Vagina (tissue), 2 donors: ENCODE data around the gene HSPB6. TPM values are rescaled to one million over a fixed set of nuclear protein-coding genes. Genes with fewer than 3 reads are reported as not detected.
A peak's percentile ranks its signal among the peaks of the same experiment; 100 is the strongest.

Source experiments
- DNase-seq, 2 donors: peaks; one replicate each; pipeline ENCODE4 v3.0.0-alpha.2; 2017; ENCODE audit errors: extremely low spot score in 2 of 2
- H3K27ac ChIP-seq: fragments of 200-600 bp; sonication (generic); one replicate; pipeline ENCODE4 v1.5.1; 2019
- H3K27me3 ChIP-seq: fragments of 200-600 bp; sonication (generic); one replicate; pipeline ENCODE4 v1.5.1; 2019
- H3K36me3 ChIP-seq, 2 donors: fragments of 200-600 bp; sonication (generic); one replicate each; pipeline ENCODE4 v1.5.1; 2017 to 2019
- H3K4me1 ChIP-seq: fragments of 200-600 bp; sonication (generic); one replicate; pipeline ENCODE4 v1.5.1; 2019
- H3K4me3 ChIP-seq, 2 donors: fragments of 200-600 bp; sonication (generic); 1 replicate in 1 of 2; 2 replicates in 1 of 2; pipeline ENCODE4 v1.5.1; 2016 to 2019
- H3K9me3 ChIP-seq: fragments of 200-600 bp; sonication (generic); one replicate; pipeline ENCODE4 v1.5.1; 2019
- POLR2A ChIP-seq, 2 donors: fragments of 450-650 bp; IDR thresholded peaks; one replicate each; pipeline ENCODE4 v1.6.1; 2017; ENCODE audit warnings: antibody characterized with exemption in 2 of 2, mild to moderate bottlenecking in 2 of 2, moderate library complexity in 2 of 2
- POLR2AphosphoS5 ChIP-seq, 2 donors: sonication (generic); formaldehyde crosslinking; IDR thresholded peaks; one replicate each; pipeline ENCODE4 v1.9.0; 2017; ENCODE audit warnings: antibody characterized with exemption in 2 of 2, mild to moderate bottlenecking in 2 of 2, low read depth in 1 of 2; ENCODE audit not compliant: insufficient read depth in 1 of 2
- intact Hi-C: fragments of 100-400 bp; cut with DNase I; formaldehyde crosslinking; loops from one replicate; pipeline ENCODE4 v1.15.1; 2023
- total RNA-seq: library from RNA; depleted of rRNA; stranded (reverse); fragments of >200 nt; gene quantifications from one replicate; pipeline ENCODE4 v1.2.3, GENCODE V29; 2016
- TF ChIP-seq, protein P1 (sequence below), 3 experiments: fragments of 450-650 bp in 2 of 3; fragments of 200-600 bp in 1 of 3; sonication (generic) in 1 of 3; IDR thresholded peaks; one replicate each; pipeline ENCODE4 v1.5.1; 2017 to 2019; ENCODE audit warnings: antibody characterized with exemption in 3 of 3, mild to moderate bottlenecking in 2 of 3, moderate library complexity in 2 of 3

Gene HSPB6
- 238 TPM for total RNA-seq

DNA sequence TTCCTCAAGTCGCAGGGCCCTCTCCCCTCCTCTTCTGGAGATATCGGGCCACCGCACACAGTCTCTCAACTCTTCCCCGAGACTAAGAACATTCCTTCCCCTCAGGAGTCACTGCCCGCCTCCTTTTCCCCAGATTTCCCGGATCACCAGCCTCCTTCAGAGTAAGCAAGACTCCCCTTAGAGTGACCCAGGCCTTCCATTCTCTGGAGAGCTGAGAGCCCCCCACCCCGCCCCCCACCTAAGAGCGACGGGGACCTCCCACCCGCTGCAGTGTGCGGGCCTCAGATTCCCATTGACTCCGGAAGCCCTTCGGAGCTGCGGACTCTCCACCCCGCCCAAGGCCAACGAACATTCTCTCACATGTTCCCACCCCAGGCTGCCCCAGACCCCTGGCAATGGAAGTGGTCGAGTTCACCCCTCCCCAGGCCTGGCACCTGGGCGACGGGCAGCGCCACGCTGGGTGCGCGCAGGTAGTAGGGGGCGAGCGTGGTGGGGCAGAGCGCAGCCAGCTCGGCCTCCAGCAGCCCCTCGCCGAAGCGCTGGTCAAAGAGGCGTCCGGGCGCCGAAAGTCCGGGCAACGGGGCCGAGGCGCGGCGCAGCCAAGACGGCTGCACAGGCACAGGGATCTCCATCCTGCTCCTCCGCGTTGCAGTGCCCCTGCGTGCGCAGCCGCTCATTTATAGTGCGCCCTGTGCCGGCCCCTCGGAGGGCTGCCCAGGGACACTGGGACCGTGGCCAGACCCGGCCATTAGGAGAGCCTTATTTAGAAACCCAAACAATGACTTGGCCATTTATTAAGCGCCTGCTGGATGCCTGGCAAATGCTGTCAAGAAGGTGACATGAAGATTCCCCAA is at the start of gene HSPB6:
TSS of gene HSPB6 (minus strand) at position 653 of the 854 bp plus-strand sequence. CDS start at position 632, 21 bp downstream.
- no peaks in the 10 kb centered on the region for H3K27me3 ChIP-seq
- peak in 1 of 2 donors; percentile 92 for DNase-seq
- peak in 1 of 2 donors; percentile 92 for TF ChIP-seq POLR2AphosphoS5 (IDR thresholded peaks at IDR 0.05; ENCODE audit: insufficient read depth in 1 of 2, low read depth in 1 of 2)
- TF ChIP-seq, protein P1, sequence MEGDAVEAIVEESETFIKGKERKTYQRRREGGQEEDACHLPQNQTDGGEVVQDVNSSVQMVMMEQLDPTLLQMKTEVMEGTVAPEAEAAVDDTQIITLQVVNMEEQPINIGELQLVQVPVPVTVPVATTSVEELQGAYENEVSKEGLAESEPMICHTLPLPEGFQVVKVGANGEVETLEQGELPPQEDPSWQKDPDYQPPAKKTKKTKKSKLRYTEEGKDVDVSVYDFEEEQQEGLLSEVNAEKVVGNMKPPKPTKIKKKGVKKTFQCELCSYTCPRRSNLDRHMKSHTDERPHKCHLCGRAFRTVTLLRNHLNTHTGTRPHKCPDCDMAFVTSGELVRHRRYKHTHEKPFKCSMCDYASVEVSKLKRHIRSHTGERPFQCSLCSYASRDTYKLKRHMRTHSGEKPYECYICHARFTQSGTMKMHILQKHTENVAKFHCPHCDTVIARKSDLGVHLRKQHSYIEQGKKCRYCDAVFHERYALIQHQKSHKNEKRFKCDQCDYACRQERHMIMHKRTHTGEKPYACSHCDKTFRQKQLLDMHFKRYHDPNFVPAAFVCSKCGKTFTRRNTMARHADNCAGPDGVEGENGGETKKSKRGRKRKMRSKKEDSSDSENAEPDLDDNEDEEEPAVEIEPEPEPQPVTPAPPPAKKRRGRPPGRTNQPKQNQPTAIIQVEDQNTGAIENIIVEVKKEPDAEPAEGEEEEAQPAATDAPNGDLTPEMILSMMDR (IDR thresholded peaks at IDR 0.05): no peak
- TF ChIP-seq POLR2A (IDR thresholded peaks at IDR 0.05): peak in 1 of 2 donors; percentile 50
- peak within 1 kb of the TSS; percentile 97 for H3K27ac ChIP-seq
- H3K4me3 ChIP-seq: peak within 1 kb of the TSS; percentile 61 to 88
- intact Hi-C loops: no loop called here
- H3K9me3 ChIP-seq: no peaks in the 10 kb centered on the region
- peaks cover 0 to 29% of the 10 kb centered on the region in 2 donors for H3K36me3 ChIP-seq
- peaks cover 42% of the 10 kb centered on the region for H3K4me1 ChIP-seq

GRCh38 chr19:35806597-35806996 is 49.8 kb upstream of the HSPB6 start:
- H3K4me3 ChIP-seq: no peak overlapping the region
- no peak overlapping the region for H3K27ac ChIP-seq
- no peak for DNase-seq
- no peaks in the 10 kb centered on the region for H3K4me1 ChIP-seq
- TF ChIP-seq POLR2A (IDR thresholded peaks at IDR 0.05): no peak
- no peak for TF ChIP-seq POLR2AphosphoS5 (IDR thresholded peaks at IDR 0.05; ENCODE audit: insufficient read depth in 1 of 2, low read depth in 1 of 2)
- TF ChIP-seq, protein P1 (IDR thresholded peaks at IDR 0.05): no peak
- intact Hi-C loops: no loop called here
- no peaks in the 10 kb centered on the region for H3K9me3 ChIP-seq
- H3K27me3 ChIP-seq: no peaks in the 10 kb centered on the region
- no peaks in the 10 kb centered on the region for H3K36me3 ChIP-seq

DNA sequence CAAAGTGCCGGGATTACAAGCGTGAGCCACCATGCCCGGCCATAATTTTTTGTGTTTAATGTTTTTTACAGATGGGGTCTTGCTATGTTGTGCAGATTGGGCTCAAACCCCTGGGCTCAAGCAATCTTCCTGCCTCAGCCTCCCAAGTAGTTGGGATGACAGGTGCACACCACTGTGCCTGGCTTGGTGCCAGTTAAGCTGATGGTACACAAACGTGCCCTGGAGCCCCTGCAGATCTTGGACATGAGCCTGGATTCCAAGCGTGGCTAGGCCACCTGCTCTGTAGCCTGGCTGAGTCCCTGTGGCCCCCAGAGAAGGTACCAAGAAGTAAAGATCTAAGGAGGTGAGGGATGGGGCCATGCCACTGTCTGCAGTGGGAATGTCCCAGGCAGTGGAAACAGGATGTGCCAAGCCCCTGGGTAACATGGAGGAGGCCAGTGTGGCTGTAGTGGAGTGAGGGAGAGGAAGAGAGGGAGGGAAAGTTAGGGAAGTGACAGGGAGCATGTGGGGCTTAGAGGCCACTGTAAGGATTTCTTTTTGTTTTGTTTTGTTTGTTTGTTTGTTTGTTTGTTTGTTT is 48.8 kb upstream of the HSPB6 start:
- Histone ChIP-seq H3K27ac (no peak overlapping the region), H3K27me3 (no peaks in the 10 kb centered on the region), H3K4me1 (no peaks in the 10 kb centered on the region), H3K4me3 (no peak overlapping the region), H3K9me3 (no peaks in the 10 kb centered on the region), H3K36me3 (no peaks in the 10 kb centered on the region)
- intact Hi-C loops: no loop called here
- TF ChIP-seq, protein P1 (IDR thresholded peaks at IDR 0.05): no peak
- TF ChIP-seq POLR2A (IDR thresholded peaks at IDR 0.05): no peak
- no peak for TF ChIP-seq POLR2AphosphoS5 (IDR thresholded peaks at IDR 0.05; ENCODE audit: insufficient read depth in 1 of 2, low read depth in 1 of 2)
- DNase-seq: no peak

DNA sequence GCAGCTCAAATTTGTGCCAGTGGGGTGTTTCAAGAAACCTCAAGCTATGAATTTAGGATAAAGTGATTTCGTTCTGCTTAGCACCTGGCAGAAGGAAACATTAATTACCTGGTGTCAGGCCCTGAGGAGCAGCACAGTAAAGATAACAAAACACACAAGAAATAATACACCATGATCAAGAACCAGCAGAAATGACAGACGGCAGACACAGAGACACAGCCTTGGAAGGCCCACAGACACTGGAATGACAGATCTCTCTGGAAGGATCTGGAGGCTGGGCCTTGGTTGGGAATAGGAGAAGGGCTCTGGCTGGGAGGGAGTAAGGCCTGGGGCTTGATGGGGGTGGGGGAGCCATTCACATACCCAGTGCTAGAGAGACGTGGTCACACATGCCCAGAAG is 45.0 kb upstream of the HSPB6 start:
- Histone ChIP-seq H3K9me3 (no peaks in the 10 kb centered on the region), H3K27me3 (no peaks in the 10 kb centered on the region), H3K36me3 (no peaks in the 10 kb centered on the region), H3K4me3 (no peak overlapping the region), H3K27ac (no peak overlapping the region), H3K4me1 (peaks cover 8% of the 10 kb centered on the region)
- TF ChIP-seq POLR2A (IDR thresholded peaks at IDR 0.05): no peak
- TF ChIP-seq, protein P1 (IDR thresholded peaks at IDR 0.05): no peak
- no peak for TF ChIP-seq POLR2AphosphoS5 (IDR thresholded peaks at IDR 0.05; ENCODE audit: insufficient read depth in 1 of 2, low read depth in 1 of 2)
- DNase-seq: no peak
- intact Hi-C loops: no loop called here

DNA sequence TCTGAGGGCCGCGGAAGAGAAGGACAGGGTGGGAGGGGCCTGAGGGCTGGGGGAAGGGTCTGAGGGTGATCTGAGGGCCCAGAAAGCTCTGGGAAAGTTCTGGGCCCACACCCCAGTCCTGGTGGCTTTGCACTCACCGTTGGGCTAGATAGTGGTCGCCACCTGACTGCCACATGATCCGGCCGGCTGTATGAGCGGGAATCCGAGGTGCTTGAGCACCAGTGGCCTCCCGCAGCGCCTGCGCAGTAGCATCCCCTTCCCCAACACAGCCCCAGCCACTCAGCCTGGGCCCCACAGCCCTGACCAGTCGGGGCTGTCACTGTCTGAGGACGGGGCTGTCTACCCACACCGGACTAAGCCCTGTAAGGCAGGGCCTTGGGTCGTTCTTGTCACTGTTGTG is 40.8 kb upstream of the HSPB6 start:
- intact Hi-C loops: no loop called here
- Histone ChIP-seq H3K36me3 (no peaks in the 10 kb centered on the region), H3K4me3 (peak overlapping the region in 1 of 2 donors; percentile 18), H3K27me3 (no peaks in the 10 kb centered on the region), H3K4me1 (peaks cover 8% of the 10 kb centered on the region), H3K27ac (no peak overlapping the region), H3K9me3 (no peaks in the 10 kb centered on the region)
- TF ChIP-seq POLR2AphosphoS5 (IDR thresholded peaks at IDR 0.05; ENCODE audit: insufficient read depth in 1 of 2, low read depth in 1 of 2) (no peak), POLR2A (IDR thresholded peaks at IDR 0.05) (no peak)
- TF ChIP-seq, protein P1 (IDR thresholded peaks at IDR 0.05): no peak
- no peak for DNase-seq
